ENCODE measurements around the gene DDR1. TPM values are rescaled to one million over a fixed set of nuclear protein-coding genes. Genes with fewer than 3 reads are reported as not detected.
A peak's percentile ranks its signal among the peaks of the same experiment; 100 is the strongest.

Gene DDR1
- total RNA-seq, 1 experiment from 2014 or later, result 230 TPM

GRCh38 chr6:30845183-30845582 lies 39.1 kb upstream of the DDR1 start (continued):
- TF ChIP-seq, protein P1, sequence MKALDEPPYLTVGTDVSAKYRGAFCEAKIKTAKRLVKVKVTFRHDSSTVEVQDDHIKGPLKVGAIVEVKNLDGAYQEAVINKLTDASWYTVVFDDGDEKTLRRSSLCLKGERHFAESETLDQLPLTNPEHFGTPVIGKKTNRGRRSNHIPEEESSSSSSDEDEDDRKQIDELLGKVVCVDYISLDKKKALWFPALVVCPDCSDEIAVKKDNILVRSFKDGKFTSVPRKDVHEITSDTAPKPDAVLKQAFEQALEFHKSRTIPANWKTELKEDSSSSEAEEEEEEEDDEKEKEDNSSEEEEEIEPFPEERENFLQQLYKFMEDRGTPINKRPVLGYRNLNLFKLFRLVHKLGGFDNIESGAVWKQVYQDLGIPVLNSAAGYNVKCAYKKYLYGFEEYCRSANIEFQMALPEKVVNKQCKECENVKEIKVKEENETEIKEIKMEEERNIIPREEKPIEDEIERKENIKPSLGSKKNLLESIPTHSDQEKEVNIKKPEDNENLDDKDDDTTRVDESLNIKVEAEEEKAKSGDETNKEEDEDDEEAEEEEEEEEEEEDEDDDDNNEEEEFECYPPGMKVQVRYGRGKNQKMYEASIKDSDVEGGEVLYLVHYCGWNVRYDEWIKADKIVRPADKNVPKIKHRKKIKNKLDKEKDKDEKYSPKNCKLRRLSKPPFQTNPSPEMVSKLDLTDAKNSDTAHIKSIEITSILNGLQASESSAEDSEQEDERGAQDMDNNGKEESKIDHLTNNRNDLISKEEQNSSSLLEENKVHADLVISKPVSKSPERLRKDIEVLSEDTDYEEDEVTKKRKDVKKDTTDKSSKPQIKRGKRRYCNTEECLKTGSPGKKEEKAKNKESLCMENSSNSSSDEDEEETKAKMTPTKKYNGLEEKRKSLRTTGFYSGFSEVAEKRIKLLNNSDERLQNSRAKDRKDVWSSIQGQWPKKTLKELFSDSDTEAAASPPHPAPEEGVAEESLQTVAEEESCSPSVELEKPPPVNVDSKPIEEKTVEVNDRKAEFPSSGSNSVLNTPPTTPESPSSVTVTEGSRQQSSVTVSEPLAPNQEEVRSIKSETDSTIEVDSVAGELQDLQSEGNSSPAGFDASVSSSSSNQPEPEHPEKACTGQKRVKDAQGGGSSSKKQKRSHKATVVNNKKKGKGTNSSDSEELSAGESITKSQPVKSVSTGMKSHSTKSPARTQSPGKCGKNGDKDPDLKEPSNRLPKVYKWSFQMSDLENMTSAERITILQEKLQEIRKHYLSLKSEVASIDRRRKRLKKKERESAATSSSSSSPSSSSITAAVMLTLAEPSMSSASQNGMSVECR (CRISPR knock-in tag; IDR thresholded peaks at IDR 0.05; ENCODE audit: borderline replicate concordance), result peak; percentile 81
- TF ChIP-seq ETV6 (CRISPR knock-in tag; IDR thresholded peaks at IDR 0.05) (peak; percentile 57; the same call in 1 of the 2 replicates), E2F4 (CRISPR knock-in tag; IDR thresholded peaks at IDR 0.05; ENCODE audit: borderline replicate concordance, low read depth) (no peak), ZNF671 (CRISPR knock-in tag; IDR thresholded peaks at IDR 0.05) (no peak), ZNF219 (CRISPR knock-in tag; IDR thresholded peaks at IDR 0.05; ENCODE audit: borderline replicate concordance) (no peak), MAX (CRISPR knock-in tag; IDR thresholded peaks at IDR 0.05) (peak; percentile 91), MLX (CRISPR knock-in tag; IDR thresholded peaks at IDR 0.05) (no peak), STAT6 (CRISPR knock-in tag; conservative IDR thresholded peaks at IDR 0.05; ENCODE audit: low read depth) (no peak), EMX1 (CRISPR knock-in tag; IDR thresholded peaks at IDR 0.05) (no peak), ATF1 (CRISPR knock-in tag; IDR thresholded peaks at IDR 0.05) (no peak), MYBL2 (CRISPR knock-in tag; IDR thresholded peaks at IDR 0.05) (no peak), RORB (CRISPR knock-in tag; IDR thresholded peaks at IDR 0.05) (no peak), TEAD1 (CRISPR knock-in tag; IDR thresholded peaks at IDR 0.05) (peak; percentile 89), FOXK1 (CRISPR knock-in tag; IDR thresholded peaks at IDR 0.05) (peak; percentile 54; the same call in 1 of the 2 replicates), CREM (CRISPR knock-in tag; IDR thresholded peaks at IDR 0.05) (no peak; the same call in 1 of the 2 replicates)
- TF ChIP-seq, protein P2, sequence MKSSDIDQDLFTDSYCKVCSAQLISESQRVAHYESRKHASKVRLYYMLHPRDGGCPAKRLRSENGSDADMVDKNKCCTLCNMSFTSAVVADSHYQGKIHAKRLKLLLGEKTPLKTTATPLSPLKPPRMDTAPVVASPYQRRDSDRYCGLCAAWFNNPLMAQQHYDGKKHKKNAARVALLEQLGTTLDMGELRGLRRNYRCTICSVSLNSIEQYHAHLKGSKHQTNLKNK (CRISPR knock-in tag; IDR thresholded peaks at IDR 0.05), result no peak
- TF ChIP-seq, protein P3, sequence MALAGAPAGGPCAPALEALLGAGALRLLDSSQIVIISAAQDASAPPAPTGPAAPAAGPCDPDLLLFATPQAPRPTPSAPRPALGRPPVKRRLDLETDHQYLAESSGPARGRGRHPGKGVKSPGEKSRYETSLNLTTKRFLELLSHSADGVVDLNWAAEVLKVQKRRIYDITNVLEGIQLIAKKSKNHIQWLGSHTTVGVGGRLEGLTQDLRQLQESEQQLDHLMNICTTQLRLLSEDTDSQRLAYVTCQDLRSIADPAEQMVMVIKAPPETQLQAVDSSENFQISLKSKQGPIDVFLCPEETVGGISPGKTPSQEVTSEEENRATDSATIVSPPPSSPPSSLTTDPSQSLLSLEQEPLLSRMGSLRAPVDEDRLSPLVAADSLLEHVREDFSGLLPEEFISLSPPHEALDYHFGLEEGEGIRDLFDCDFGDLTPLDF (CRISPR knock-in tag; IDR thresholded peaks at IDR 0.05), result no peak
- TF ChIP-seq, protein P4, sequence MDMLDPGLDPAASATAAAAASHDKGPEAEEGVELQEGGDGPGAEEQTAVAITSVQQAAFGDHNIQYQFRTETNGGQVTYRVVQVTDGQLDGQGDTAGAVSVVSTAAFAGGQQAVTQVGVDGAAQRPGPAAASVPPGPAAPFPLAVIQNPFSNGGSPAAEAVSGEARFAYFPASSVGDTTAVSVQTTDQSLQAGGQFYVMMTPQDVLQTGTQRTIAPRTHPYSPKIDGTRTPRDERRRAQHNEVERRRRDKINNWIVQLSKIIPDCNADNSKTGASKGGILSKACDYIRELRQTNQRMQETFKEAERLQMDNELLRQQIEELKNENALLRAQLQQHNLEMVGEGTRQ (CRISPR knock-in tag; IDR thresholded peaks at IDR 0.05), result peak; percentile 29; the same call in 1 of the 2 replicates
- TF ChIP-seq, protein P5, sequence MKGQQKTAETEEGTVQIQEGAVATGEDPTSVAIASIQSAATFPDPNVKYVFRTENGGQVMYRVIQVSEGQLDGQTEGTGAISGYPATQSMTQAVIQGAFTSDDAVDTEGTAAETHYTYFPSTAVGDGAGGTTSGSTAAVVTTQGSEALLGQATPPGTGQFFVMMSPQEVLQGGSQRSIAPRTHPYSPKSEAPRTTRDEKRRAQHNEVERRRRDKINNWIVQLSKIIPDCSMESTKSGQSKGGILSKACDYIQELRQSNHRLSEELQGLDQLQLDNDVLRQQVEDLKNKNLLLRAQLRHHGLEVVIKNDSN (CRISPR knock-in tag; IDR thresholded peaks at IDR 0.05), result peak; percentile 63; the same call in 1 of the 2 replicates
- TF ChIP-seq, protein P6, sequence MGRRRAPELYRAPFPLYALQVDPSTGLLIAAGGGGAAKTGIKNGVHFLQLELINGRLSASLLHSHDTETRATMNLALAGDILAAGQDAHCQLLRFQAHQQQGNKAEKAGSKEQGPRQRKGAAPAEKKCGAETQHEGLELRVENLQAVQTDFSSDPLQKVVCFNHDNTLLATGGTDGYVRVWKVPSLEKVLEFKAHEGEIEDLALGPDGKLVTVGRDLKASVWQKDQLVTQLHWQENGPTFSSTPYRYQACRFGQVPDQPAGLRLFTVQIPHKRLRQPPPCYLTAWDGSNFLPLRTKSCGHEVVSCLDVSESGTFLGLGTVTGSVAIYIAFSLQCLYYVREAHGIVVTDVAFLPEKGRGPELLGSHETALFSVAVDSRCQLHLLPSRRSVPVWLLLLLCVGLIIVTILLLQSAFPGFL (CRISPR knock-in tag; IDR thresholded peaks at IDR 0.05; ENCODE audit: borderline replicate concordance), result no peak
- TF ChIP-seq, protein P7, sequence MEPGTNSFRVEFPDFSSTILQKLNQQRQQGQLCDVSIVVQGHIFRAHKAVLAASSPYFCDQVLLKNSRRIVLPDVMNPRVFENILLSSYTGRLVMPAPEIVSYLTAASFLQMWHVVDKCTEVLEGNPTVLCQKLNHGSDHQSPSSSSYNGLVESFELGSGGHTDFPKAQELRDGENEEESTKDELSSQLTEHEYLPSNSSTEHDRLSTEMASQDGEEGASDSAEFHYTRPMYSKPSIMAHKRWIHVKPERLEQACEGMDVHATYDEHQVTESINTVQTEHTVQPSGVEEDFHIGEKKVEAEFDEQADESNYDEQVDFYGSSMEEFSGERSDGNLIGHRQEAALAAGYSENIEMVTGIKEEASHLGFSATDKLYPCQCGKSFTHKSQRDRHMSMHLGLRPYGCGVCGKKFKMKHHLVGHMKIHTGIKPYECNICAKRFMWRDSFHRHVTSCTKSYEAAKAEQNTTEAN (CRISPR knock-in tag; IDR thresholded peaks at IDR 0.05), result 0 out of 2 replicates have a peak, but pooled peaks have one; percentile 29
